Brain microvascular endothelial cell (primary cell): Measurements from ENCODE around the gene MYO18B.

Experiments used
- DNase-seq: peaks from one replicate; pipeline ENCODE4 v3.0.0-alpha.2; 2020
- H3K27ac ChIP-seq: fragments of 250-450 bp; sonication (Bioruptor Pico); 2 replicates; pipeline ENCODE4 v1.5.1; 2020; ENCODE audit warnings: mild to moderate bottlenecking, moderate library complexity
- H3K27me3 ChIP-seq: fragments of 250-450 bp; sonication (Bioruptor Pico); replicated peaks from 2 replicates; pipeline ENCODE4 v1.5.1; 2020; ENCODE audit warnings: mild to moderate bottlenecking
- H3K36me3 ChIP-seq: fragments of 250-450 bp; sonication (Bioruptor Pico); replicated peaks from 2 replicates; pipeline ENCODE4 v1.5.1; 2020; ENCODE audit warnings: mild to moderate bottlenecking
- H3K4me3 ChIP-seq: 2 replicates; pipeline ENCODE4 v1.5.1; 2011; ENCODE audit warnings: low read depth, mild to moderate bottlenecking, control low read depth, low read length, moderate library complexity
- in situ Hi-C: cut with HindIII; loops from 2 replicates; pipeline ENCODE4 v1.10.0; 2017; ENCODE audit warnings: low sequenced_read_pairs, low pct_ligation_motif_present
- TF ChIP-seq, protein P1 (sequence below): IDR thresholded peaks from 2 replicates; pipeline ENCODE4 v1.5.1; 2011; ENCODE audit warnings: low read depth, mild to moderate bottlenecking, moderate library complexity, low read length, control low read depth, inconsistent platforms; ENCODE audit errors: missing control alignments

Gene MYO18B

DNA sequence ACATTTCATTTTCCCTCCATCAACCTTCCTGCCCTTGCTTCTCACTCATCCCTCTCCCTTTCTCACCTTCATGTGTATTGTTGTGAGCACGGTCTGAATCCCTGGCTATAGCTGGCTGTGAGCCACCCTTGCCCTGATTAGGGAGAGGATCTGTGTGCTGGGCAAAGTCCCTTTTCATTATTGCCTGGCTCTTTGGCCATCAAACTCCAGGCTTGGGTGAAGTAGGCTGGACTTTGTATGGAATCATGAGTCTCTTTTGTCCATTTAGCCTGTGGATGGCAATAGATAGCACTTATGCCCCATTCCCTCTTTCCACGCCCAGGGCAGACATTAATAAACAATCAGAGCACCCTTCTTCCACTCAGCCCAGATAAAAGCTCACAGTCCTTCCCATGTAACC, 6.7 kb downstream of the MYO18B start:
- in situ Hi-C loops, result no loop called here

DNA sequence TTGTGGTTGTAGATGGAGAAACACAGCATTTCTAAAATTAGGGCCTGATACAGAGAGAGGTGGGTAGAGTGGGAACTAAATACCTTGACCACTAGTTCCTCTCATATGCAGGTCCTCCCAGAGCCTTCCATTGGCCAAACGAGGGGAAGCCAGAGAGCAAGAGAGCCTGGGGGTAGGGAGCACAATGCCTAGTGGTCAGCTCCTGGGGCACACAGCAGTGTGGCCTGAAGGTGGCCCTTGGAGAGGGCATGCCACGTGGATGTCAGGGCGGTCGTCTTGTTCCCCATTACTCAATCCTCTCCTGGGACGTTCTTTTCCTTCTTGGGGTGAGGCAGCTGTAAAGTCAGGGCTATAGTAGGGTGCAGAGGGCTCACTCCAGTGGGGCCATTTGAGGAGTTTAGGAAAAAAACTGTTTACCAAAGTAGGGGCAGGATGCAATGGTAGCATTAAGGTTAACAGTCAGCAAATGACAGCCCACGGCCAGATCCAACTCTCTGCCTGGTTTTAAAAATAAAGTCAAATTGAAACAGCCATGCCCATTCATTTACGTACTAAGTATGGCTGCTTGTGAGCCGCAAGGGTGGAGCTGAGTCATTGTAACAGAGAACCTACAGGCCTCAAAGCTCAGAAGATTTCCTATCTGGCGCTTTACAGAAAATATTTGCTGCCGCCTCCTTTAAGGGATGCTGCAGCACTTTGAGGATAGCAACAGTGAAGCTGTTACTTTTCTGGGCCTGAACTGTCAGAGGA, 7.6 kb downstream of the MYO18B start:
- TF ChIP-seq, protein P1, sequence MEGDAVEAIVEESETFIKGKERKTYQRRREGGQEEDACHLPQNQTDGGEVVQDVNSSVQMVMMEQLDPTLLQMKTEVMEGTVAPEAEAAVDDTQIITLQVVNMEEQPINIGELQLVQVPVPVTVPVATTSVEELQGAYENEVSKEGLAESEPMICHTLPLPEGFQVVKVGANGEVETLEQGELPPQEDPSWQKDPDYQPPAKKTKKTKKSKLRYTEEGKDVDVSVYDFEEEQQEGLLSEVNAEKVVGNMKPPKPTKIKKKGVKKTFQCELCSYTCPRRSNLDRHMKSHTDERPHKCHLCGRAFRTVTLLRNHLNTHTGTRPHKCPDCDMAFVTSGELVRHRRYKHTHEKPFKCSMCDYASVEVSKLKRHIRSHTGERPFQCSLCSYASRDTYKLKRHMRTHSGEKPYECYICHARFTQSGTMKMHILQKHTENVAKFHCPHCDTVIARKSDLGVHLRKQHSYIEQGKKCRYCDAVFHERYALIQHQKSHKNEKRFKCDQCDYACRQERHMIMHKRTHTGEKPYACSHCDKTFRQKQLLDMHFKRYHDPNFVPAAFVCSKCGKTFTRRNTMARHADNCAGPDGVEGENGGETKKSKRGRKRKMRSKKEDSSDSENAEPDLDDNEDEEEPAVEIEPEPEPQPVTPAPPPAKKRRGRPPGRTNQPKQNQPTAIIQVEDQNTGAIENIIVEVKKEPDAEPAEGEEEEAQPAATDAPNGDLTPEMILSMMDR, result no peak
- H3K27me3 ChIP-seq, result no peaks in the 10 kb centered on the region
- no peak for DNase-seq
- H3K36me3 ChIP-seq, result no peaks in the 10 kb centered on the region
- no peak overlapping the region for H3K27ac ChIP-seq
- no peak overlapping the region for H3K4me3 ChIP-seq
- in situ Hi-C loops, result no loop called here

More for the DNA sequence above, 6.7 kb downstream of the MYO18B start:
- no peaks in the 10 kb centered on the region for H3K27me3 ChIP-seq
- H3K4me3 ChIP-seq, result no peak overlapping the region
- no peaks in the 10 kb centered on the region for H3K36me3 ChIP-seq
- H3K27ac ChIP-seq, result peak overlapping the region; percentile 87
- TF ChIP-seq, protein P1, result no peak
- no peak for DNase-seq

DNA sequence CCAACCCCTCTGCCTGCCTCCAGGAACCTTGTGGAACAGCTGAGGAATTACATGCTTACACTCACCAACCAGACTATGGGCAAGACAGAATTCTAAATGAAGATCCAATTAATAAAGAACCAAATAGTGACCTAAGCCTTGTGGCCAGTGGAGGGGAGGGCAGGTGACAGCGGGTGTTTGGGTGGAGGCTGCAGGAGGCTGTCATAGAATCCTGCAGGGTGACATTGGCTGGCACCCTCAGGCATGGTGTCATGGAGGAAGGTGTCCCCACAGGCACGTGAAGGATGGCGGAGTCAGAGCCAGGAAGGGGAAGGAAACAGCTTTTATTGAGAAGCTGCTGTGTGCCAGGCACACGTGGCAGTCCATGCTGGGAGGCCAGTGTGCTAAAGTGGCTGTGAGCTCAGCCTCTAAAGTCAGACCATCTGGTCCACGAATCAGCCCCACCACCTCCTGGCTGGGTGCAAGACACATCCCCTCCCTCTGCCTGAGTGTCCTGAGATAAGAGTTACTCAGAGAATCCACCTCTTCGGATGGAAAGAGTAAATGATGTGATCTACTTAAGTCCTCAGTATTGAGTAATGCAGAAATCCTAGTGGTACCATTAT, 8.7 kb downstream of the MYO18B start:
- in situ Hi-C loops, result no loop called here
- no peak overlapping the region for H3K4me3 ChIP-seq
- DNase-seq, result no peak
- H3K27ac ChIP-seq, result no peak overlapping the region
- TF ChIP-seq, protein P1, result no peak
- no peaks in the 10 kb centered on the region for H3K36me3 ChIP-seq
- H3K27me3 ChIP-seq, result no peaks in the 10 kb centered on the region

DNA sequence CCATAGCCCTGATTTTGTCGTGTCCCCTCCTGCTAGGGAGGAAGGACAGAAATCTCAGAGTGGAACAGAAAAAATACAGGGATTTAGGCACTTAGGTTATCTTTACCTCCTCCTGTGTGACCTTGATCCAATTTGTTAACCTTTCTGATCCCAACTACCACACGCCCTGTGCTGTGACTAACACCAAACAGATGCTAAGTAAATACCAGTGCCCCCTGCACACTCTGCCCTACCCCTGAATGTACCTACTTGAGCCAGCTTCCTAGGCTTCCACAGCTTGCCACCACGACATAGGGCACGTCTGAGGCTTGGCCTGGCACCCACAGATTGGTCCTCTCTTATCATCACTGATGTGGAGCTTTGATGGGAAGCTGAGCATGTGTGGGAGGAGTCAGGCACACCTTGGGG, 9.2 kb downstream of the MYO18B start:
- in situ Hi-C loops, result no loop called here
- Histone ChIP-seq H3K4me3 (no peak overlapping the region), H3K36me3 (no peaks in the 10 kb centered on the region), H3K27me3 (no peaks in the 10 kb centered on the region), H3K27ac (no peak overlapping the region)
- TF ChIP-seq, protein P1, result no peak
- no peak for DNase-seq

DNA sequence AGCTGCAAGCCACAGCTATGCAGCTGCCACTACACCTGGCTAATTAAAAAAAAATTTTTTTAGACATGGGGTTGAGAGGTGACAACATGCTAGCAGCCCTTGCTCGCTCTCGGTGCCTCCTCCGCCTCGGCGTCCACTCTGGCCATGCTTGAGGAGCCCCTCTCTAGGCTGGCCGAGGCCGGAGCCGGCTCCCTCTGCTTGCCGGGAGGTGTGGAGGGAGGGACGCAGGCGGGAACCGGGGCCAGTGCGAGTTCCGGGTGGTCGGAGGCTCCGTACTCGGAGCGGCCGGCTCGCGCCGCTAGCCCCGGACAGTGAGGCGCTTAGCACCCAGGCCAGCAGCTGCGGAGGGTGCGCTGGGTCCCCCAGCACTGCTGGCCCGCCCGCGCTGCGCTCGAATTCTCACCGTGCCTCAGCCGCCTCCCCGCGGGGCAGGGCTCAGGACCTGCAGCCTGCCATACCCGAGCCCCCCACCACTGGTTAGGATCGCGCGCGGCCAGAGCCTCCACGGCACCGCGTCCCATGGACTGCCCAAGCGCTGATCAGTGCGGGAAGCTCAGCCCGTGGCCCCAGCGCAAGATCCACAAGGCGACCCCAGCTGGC, 10.7 kb downstream of the MYO18B start:
- Histone ChIP-seq H3K4me3 (no peak overlapping the region), H3K36me3 (no peaks in the 10 kb centered on the region), H3K27me3 (no peaks in the 10 kb centered on the region), H3K27ac (no peak overlapping the region)
- TF ChIP-seq, protein P1, result no peak
- in situ Hi-C loops, result no loop called here
- no peak for DNase-seq
